Measurements from ENCODE around the gene ALDH1A1.

Gene ALDH1A1

GRCh38 chr9:72888943-72889342 is 63.9 kb downstream of the ALDH1A1 start:
- TF ChIP-seq, protein P1, sequence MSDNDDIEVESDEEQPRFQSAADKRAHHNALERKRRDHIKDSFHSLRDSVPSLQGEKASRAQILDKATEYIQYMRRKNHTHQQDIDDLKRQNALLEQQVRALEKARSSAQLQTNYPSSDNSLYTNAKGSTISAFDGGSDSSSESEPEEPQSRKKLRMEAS (IDR thresholded peaks at IDR 0.05; ENCODE audit: low read depth, low read length): no peak
- TF ChIP-seq MYC (IDR thresholded peaks at IDR 0.05; ENCODE audit: low read depth, low read length): no peak
- no peak for TF ChIP-seq POLR2A (IDR thresholded peaks at IDR 0.05; ENCODE audit: extremely low read depth, insufficient read length)
- DNase-seq (ENCODE audit: low read depth): no peak
- H3K4me3 ChIP-seq (ENCODE audit: low read depth, low read length): no peak overlapping the region

DNA sequence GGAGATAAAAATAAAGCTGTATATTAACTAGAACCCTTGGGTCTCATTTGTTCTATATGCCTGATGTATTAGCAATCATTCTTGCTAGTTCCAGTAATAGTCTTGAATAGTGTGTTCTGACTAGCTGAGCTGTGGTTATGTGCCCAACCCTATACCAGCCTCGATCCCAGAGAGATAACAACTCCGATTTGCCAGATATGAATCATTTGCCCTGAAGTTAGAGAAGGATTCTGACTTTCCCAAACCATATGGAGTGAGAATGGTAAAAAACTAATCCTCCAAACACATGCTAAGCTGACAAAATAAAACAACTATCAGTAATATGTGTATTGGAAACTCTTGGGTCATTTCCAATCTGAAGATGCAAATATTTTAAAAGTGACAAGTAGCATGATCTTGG is 64.8 kb downstream of the ALDH1A1 start:
- no peak for TF ChIP-seq POLR2A (IDR thresholded peaks at IDR 0.05; ENCODE audit: extremely low read depth, insufficient read length)
- TF ChIP-seq, protein P1 (IDR thresholded peaks at IDR 0.05; ENCODE audit: low read depth, low read length): no peak
- TF ChIP-seq MYC (IDR thresholded peaks at IDR 0.05; ENCODE audit: low read depth, low read length): no peak
- TF ChIP-seq CTCF (IDR thresholded peaks at IDR 0.05; ENCODE audit: low read depth, low read length): no peak
- no peak for DNase-seq (ENCODE audit: low read depth)
- H3K4me3 ChIP-seq (ENCODE audit: low read depth, low read length): no peak overlapping the region

DNA sequence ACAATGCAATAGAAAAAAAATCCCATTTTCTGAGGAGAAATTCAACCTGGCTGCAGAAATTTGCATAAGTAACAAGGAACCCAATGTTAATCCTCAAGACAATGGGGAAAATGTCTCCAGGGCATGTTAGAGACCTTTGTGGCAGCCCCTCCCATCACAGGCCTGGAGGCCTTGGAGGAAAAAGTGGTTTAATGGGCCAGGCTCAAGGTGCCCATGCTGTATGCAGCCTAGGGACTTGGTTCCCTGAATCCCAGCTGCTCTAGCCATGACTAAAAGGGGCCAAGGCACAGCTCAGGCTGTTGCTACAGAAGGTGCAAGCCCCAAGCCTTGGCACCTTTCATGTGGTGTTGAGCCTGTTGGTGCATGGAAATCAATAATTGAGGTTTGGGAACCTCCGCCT is 66.5 kb downstream of the ALDH1A1 start:
- no peak for DNase-seq (ENCODE audit: low read depth)
- no peak for TF ChIP-seq POLR2A (IDR thresholded peaks at IDR 0.05; ENCODE audit: extremely low read depth, insufficient read length)
- H3K4me3 ChIP-seq (ENCODE audit: low read depth, low read length): no peak overlapping the region

- no peak overlapping the region for H3K4me3 ChIP-seq (ENCODE audit: low read depth, low read length)
- no peak for DNase-seq (ENCODE audit: low read depth)
- TF ChIP-seq CTCF (IDR thresholded peaks at IDR 0.05; ENCODE audit: low read depth, low read length) (no peak), POLR2A (IDR thresholded peaks at IDR 0.05; ENCODE audit: extremely low read depth, insufficient read length) (no peak)
- TF ChIP-seq, protein P1 (IDR thresholded peaks at IDR 0.05; ENCODE audit: low read depth, low read length): no peak
Measured at GRCh38 chr9:72884508-72884907, 68.3 kb downstream of the ALDH1A1 start.

GRCh38 chr9:72883875-72884274 is 69.0 kb downstream of the ALDH1A1 start:
- TF ChIP-seq CTCF (IDR thresholded peaks at IDR 0.05; ENCODE audit: low read depth, low read length): no peak
- TF ChIP-seq, protein P1 (IDR thresholded peaks at IDR 0.05; ENCODE audit: low read depth, low read length): no peak
- TF ChIP-seq MYC (IDR thresholded peaks at IDR 0.05; ENCODE audit: low read depth, low read length): no peak
- TF ChIP-seq POLR2A (IDR thresholded peaks at IDR 0.05; ENCODE audit: extremely low read depth, insufficient read length): no peak
- no peak for DNase-seq (ENCODE audit: low read depth)

GRCh38 chr9:72882117-72882775 is 70.6 kb downstream of the ALDH1A1 start:
- TF ChIP-seq CTCF (IDR thresholded peaks at IDR 0.05; ENCODE audit: low read depth, low read length) (no peak), POLR2A (IDR thresholded peaks at IDR 0.05; ENCODE audit: extremely low read depth, insufficient read length) (no peak), MYC (IDR thresholded peaks at IDR 0.05; ENCODE audit: low read depth, low read length) (no peak)
- TF ChIP-seq, protein P1 (IDR thresholded peaks at IDR 0.05; ENCODE audit: low read depth, low read length): no peak
- DNase-seq (ENCODE audit: low read depth): no peak
- no peak overlapping the region for H3K4me3 ChIP-seq (ENCODE audit: low read depth, low read length)

More at GRCh38 chr9:72883875-72884274, 69.0 kb downstream of the ALDH1A1 start:
- no peak overlapping the region for H3K4me3 ChIP-seq (ENCODE audit: low read depth, low read length)

GRCh38 chr9:72880821-72881220 is 72.0 kb downstream of the ALDH1A1 start:
- no peak for DNase-seq (ENCODE audit: low read depth)
- TF ChIP-seq, protein P1 (IDR thresholded peaks at IDR 0.05; ENCODE audit: low read depth, low read length): no peak
- TF ChIP-seq POLR2A (IDR thresholded peaks at IDR 0.05; ENCODE audit: extremely low read depth, insufficient read length) (no peak), CTCF (IDR thresholded peaks at IDR 0.05; ENCODE audit: low read depth, low read length) (no peak), MYC (IDR thresholded peaks at IDR 0.05; ENCODE audit: low read depth, low read length) (no peak)

More at GRCh38 chr9:72880821-72881220, 72.0 kb downstream of the ALDH1A1 start:
- no peak overlapping the region for H3K4me3 ChIP-seq (ENCODE audit: low read depth, low read length)

Measured in NB4 (cell line).